Activated CD8-positive, alpha-beta memory T cell treated with anti-CD3 and anti-CD28 coated beads, Interleukin-2, amount 50 U/mL, for 48 hours (primary cell): Measurements from ENCODE around the gene EVC.
"Not testable (repeated sequence)": the region's sequence is repeated elsewhere in the genome, so short reads cannot be mapped to it uniquely, and the experiment has no call there.

Experiments used
- DNase-seq: peaks from one replicate; pipeline ENCODE4 v3.0.0-alpha.2; 2020

EVC gene

DNA sequence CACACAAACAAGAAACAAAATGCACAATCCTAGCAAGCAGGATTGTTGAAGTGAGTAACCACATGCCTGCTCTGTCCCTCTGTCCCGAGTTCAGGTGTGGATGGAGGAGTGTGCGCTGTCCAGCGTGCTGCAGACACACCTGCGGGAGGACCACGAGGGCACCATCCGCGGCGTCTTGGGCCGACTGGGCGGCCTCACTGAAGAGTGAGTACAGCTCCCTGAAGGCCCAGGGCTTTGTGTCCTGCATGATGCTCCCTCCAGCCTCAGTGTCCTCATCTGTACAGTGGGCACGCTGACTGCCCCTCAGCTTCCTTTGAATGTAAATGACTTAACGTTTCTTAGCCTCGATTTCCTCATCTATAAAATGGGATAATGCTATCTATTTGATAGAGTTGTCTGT lies 82.5 kb downstream of the EVC start:
- no peak for DNase-seq

GRCh38 chr4:5795580-5795979 lies 84.6 kb downstream of the EVC start:
- DNase-seq: no peak

GRCh38 chr4:5796976-5797375 lies 86.0 kb downstream of the EVC start:
- no peak for DNase-seq

GRCh38 chr4:5797866-5798265 lies 86.9 kb downstream of the EVC start:
- DNase-seq: no peak

GRCh38 chr4:5798462-5798861 lies 87.5 kb downstream of the EVC start:
- DNase-seq: no peak

DNA sequence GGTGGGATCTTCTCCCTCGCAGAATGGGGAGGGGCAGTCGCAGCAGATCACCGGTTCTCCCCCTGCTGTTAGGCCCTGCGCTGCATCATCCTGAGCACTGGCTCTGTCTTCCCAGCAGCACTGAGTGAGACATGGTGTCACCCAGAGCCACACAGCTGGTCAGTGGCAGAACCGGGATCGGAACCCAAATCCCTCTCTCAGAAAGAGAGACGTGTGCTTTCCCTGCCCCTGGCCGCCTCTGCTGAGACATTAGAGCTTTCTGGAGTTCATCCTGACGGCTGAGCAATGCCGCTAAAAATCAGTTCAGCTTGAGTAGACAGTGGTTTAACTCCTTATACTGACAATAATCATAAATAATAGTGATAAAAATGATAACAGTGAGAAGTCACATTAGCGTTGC lies 87.9 kb downstream of the EVC start:
- no peak for DNase-seq

GRCh38 chr4:5799406-5799805 lies 88.4 kb downstream of the EVC start:
- DNase-seq: no peak

GRCh38 chr4:5800496-5800895 lies 89.5 kb downstream of the EVC start:
- DNase-seq: no peak

- DNase-seq: no peak
These were observed 90.7 kb downstream of the EVC start for GRCh38 chr4:5801696-5802095.

DNA sequence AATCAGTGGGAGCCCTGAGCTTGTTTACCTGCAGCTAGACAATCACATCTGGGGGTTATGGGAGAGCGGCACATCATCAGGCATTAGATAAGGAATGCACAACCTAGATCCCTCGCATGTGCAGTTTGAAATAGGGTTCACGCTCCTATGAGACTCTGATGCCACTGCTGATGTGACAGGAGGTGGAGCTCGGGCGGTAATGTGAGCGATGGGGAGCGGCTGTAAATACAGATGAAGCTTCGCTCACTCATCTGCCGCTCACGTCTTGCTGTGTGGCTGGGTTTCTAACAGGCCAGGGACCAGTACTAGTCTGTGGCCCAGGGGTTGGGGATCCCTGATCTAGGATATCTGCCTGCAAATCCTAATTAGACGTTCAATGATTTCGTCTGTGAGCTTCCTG lies 91.6 kb downstream of the EVC start:
- no peak for DNase-seq

DNA sequence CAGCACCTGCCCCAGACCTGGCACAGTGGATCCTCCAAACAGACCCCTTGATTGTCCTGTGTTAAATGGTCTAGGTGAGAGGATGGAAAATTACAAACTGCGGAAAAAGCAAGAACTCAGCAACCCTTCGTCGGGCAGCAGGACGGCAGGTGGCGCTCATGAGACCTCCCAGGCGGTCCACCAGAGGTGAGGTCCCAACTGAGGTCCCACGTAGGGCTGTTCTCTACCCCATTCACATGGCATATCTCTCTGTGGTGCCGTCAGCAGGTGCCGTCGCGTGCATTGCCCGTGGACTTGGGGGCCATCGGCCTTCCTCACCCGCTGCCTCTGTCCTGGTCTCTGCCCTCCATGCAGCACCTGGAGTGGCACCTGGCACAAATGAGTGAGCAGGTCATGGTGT lies 93.7 kb downstream of the EVC start:
- no peak for DNase-seq

DNA sequence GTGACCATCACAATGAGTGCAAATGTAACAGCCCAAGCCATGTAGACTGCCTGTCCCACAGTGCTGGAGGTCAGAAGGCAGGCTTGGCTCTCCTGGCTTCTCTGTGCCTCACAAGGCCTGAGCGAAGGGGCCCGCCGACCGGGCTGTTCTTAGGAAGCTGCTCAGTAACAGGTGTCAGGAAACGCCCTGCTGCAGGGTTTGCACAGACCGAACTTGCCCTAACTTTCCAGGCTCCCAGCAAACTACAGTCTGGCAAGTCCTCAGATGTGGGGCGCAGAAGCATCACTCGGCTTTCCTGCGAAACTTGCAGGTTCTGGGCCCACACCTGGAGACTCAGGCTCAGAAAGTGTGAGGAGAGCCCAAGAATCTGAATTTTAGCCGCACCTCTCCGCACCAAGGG lies 94.3 kb downstream of the EVC start:
- DNase-seq: no peak

- no peak for DNase-seq
These were observed 97.2 kb downstream of the EVC start for GRCh38 chr4:5808081-5808741.

GRCh38 chr4:5809216-5809776 lies 98.3 kb downstream of the EVC start:
- DNase-seq: no peak

GRCh38 chr4:5810151-5810550 lies 99.2 kb downstream of the EVC start:
- DNase-seq: no peak

- no peak for DNase-seq
These were observed 99.9 kb downstream of the EVC start for GRCh38 chr4:5810770-5811430.

- DNase-seq: not testable (repeated sequence)
These were observed 101.1 kb downstream of the EVC start for GRCh38 chr4:5812057-5812456.

GRCh38 chr4:5812506-5813229 lies 101.7 kb downstream of the EVC start:
- DNase-seq: no peak

- DNase-seq: no peak
These were observed 102.9 kb downstream of the EVC start for GRCh38 chr4:5813882-5814255.

- no peak for DNase-seq
These were observed 103.4 kb downstream of the EVC start for GRCh38 chr4:5814421-5814820.

DNA sequence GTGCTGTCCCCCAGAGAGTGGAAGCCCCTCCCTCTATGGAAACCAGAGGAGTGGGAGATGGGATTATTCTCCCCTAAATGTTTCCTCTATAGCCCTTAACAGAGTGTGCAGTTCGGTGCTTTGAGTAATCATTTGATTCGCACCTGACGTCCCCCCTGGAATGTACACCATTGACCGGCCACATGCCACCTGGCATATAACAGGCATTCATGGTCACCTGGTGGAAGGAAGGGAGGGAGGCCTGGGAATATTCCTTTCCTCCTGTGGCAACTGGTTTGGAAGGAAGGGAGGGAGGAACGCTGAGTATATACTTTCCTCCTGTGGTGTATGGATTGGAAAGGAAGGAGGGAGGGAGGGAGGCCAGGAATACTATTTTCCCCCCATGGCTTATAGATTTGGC lies 104.6 kb downstream of the EVC start:
- no peak for DNase-seq

DNA sequence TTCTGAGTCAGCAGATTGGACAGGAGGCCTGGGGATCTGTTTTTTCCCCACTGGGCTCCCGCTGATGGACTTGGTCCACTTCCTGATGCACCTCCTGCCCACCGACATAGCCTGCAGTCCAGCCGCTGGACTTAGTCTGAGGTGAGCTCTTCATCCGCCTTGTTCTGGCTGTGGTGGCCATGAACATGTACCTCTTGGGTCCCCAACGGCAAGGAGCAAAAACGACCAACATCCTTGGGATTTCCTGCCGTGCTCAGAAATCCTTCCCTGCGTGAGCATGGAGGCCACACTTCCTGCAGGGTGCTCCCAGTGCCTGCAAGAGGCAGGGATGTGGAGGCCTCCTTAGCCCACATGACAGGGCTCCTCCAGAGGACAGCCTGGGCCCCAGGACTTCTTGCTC lies 105.1 kb downstream of the EVC start:
- no peak for DNase-seq

- DNase-seq: no peak
These were observed 105.9 kb downstream of the EVC start for GRCh38 chr4:5816851-5817375.
